Stimulated activated CD4-positive, alpha-beta T cell treated with anti-CD3 and anti-CD28 coated beads, TNF-alpha, amount 100 ng/mL, for 48 hours (primary cell): Measurements from ENCODE around the gene GYS1.
"Not testable (repeated sequence)": the region's sequence is repeated elsewhere in the genome, so short reads cannot be mapped to it uniquely, and the experiment has no call there.

Experiments
- DNase-seq, 3 donors: peaks; one replicate each; pipeline ENCODE4 v3.0.0-alpha.2; 2020; ENCODE audit warnings: low read depth in 3 of 3

Gene GYS1

DNA sequence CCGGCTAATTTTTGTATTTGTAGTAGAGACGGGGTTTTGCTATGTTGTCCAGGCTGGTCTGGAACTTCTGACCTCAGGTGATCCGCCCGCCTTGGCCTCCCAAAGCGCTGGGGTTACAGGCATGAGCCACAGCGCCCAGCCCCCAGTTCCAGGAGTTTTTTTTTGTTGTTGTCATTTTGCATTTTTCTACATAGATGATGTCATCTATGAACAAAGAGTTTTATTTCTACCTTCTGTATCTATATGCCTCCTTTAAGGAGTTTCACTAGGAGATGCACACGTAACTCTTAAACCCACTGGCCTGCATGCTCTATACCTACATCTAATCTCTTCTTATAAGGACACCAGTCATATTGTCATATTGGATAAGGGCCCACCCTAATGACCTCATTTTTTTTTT is 54.9 kb downstream of the GYS1 start:
- no peak for DNase-seq

GRCh38 chr19:48935864-48936263 is 57.2 kb downstream of the GYS1 start:
- no peak for DNase-seq

GRCh38 chr19:48934837-48935236 is 58.3 kb downstream of the GYS1 start:
- DNase-seq, result no peak

DNA sequence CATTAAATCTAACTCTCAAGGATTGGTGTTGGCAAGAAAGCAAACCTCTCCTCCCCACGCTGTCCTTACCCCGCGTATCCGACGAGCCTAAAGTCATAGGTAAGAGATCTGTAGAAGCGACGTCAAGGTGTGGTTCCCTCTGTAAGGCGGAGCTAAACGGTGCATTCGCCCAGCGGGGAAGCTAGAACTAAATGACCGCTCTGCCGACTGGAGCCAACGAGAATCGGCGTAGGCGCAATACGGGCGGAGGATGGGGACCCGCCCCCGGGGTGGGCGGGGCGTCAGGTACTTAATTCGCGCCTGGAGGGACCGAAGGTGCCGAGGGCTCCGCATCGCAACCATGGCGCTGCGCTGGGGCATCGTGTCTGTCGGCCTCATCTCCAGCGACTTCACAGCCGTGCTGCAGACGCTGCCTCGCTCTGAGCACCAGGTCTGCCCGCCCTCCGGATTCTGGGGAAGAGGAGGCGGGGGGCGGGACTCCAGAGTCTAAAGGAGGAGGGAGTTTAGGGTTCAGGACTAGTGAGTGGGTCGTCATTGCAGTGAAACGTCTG is 59.7 kb downstream of the GYS1 start, which contains the start of gene DHDH:
Gene DHDH, plus strand, starts transcription at position 318 of the 551 bp plus-strand sequence. Its CDS starts 23 bp downstream, at position 341.
- DNase-seq, result peak; percentile 51 to 70 (median 63)

DNA sequence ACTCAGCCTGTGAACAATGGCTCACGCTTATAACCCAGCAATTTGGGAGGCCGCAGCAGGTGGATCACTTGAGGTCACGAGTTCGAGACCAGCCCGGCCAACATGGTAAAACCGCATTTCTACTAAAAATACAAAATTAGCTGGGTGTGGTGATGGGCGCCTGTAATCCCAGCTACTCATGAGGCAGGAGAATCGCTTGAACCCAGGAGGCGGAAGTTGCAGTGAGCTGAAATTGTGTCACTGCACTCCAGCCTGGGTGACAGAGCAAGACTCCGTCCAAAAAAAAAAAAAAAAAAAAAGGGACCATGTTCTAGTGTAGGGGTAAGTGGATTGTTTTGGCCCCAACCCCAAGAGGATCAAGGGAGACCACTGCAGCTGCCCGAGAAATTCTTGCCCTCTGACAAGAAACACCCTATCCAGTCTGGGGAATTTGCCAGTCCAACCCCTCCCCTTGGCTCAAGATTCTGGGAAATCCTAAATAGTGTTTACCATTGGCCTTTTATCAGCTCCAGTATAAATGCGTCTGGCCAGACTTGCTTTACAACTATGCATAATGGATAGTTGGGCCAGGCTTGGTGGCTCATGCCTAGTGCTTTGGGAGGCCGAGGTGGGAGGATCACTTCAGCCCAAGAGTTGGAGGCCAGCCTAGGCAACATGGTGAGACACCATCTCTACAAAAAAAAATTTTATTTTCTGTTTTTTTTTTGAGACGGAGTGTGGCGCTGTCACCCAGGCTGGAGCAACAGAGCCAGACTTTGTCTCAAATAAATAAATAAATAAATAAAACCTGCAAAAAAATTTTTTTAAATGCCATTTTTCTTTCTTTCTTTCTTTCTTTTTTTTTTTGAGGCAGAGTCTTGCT is 64.7 kb downstream of the GYS1 start:
- DNase-seq, result no peak

- DNase-seq, result not testable (repeated sequence)
Observed at GRCh38 chr19:48927692-48928091, 65.4 kb downstream of the GYS1 start.

DNA sequence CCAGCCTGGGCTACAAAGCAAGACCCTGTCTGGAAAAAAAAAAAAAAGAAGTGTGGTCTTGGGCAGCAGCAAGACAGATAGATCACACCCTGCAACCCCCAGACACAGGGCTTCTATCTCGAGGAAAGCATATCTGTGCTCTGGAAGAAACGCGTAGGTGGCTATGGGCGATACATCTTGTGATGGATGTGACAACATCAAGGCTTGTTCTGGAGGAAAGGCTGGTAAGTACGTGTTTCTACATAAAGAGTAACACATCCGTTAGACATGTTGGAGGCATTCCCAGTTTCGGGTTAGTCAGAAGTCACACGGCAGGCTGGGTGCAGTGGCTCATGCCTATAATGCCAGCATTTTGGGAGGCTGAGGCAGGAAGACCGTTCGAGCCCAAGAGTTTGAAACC is 66.2 kb downstream of the GYS1 start:
- peak in 1 of 3 donors; percentile 15 for DNase-seq

- not testable (repeated sequence) for DNase-seq
Observed at GRCh38 chr19:48925890-48926289, 67.2 kb downstream of the GYS1 start.

GRCh38 chr19:48925240-48925843 is 67.8 kb downstream of the GYS1 start:
- DNase-seq, result no peak

DNA sequence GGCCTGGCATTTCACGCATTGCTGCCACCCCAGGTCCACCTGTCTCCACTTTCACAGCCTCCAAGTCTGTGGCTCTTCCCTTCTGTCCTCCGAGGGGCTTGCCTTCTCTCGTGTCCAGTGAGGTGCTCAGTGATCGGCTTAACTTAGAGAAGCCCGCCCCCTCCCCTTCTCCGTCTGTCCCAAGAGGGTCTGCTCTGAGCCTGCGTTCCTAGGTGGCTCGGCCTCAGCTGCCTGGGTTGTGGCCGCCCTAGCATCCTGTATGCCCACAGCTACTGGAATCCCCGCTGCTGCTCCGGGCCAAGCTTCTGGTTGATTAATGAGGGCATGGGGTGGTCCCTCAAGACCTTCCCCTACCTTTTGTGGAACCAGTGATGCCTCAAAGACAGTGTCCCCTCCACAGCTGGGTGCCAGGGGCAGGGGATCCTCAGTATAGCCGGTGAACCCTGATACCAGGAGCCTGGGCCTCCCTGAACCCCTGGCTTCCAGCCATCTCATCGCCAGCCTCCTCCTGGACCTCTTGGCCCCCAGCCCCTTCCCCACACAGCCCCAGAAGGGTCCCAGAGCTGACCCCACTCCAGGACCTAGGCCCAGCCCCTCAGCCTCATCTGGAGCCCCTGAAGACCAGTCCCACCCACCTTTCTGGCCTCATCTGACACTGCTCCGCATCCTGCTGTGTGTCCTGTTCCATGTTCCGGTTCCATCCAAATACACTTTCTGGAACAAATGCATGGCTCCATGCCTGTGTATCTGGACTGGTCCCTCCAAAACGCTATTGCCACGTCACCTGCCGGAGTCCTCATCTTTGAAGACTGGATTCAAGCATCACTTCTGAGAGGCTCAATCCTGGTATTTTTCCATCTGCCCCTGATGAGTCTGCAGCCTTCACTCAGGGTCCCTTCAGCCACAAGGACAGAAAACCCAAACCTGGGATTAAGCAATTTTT is 70.3 kb downstream of the GYS1 start:
- no peak for DNase-seq

DNA sequence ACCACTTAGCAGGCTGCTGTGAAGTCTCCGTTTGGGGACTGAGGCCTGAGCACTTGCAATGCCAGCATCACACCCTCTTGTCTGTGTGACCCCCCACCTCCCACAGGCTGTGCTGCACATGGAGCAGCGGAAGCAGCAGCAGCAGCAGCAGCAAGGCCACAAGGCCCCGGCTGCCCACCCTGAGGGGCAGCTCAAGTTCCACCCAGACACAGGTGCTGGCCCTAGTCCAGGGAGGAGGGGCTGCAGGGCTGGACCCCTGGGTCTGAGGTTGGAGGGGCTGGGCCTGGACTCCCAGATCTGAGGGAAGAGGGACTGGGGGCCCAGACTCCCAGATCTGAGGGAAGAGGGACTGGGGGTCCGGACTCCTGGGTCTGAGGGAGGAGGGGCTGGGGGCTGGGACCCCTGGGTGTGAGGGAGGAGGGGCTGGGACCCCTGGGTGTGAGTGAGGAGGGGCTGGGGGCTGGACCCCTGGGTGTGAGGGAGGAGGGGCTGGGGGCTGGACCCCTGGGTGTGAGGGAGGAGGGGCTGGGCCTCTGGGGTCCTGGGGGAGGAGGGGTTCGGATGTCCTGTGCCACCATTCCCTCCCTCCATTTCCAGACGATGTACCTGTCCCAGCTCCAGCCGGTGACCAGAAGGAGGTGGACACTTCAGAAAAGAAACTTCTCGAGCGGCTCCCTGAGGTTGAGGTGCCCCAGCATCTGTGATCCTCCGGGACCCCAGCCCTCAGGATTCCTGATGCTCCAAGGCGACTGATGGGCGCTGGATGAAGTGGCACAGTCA is 71.2 kb downstream of the GYS1 start:
- no peak for DNase-seq

DNA sequence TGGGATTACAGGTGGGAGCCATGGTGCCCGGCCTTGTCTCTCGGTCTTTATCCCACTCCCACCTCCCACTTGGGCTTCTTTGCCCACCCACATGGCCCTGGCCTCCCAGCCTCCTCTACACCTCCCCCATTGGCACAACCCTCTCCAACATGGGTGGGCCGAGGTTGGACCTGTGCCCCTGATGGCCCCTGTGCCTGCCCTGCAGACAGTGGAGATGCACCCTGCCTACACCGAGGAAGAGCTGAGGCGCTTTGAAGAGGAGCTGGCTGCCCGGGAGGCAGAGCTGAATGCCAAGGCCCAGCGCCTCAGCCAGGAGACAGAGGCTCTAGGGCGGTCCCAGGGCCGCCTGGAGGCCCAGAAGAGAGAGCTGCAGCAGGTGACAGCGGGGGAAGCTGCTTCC is 72.2 kb downstream of the GYS1 start:
- no peak for DNase-seq

- not testable (repeated sequence) for DNase-seq
Observed at GRCh38 chr19:48919271-48919670, 73.8 kb downstream of the GYS1 start.

DNA sequence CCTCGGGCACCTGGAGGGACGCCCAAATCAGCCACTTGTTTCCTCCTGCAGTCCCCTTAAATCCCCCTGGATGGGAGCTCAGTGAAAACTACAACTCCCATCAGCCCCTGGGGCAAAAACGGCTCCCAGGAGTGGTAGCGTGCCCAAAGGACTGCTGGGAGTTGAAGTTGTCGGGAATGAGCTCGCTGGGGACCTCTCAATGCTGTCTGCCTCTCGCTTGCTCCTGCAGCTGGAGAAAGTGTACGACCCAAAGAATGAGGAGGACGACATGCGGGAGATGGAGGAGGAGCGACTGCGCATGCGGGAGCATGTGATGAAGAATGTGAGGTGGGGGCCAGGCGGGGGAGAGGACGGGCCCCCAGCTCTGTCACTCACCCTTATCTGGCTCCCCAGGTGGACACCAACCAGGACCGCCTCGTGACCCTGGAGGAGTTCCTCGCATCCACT is 74.3 kb downstream of the GYS1 start:
- DNase-seq, result no peak
